Fibroblast of lung (primary cell): Measurements from ENCODE around the gene KRT34. TPM values are rescaled to one million over a fixed set of nuclear protein-coding genes. Genes with fewer than 3 reads are reported as not detected.

ENCODE experiments used
- DNase-seq, 2 donors: peaks; one replicate each; pipeline versions ENCODE4 v3.0.0 to v3.0.0-alpha.2; 2010; ENCODE audit warnings: low read depth in 2 of 2
- H2AFZ ChIP-seq: 2 replicates; pipeline ENCODE4 v1.5.1; 2012; ENCODE audit warnings: low read length, control low read depth, inconsistent platforms
- H3K27ac ChIP-seq: 2 replicates; pipeline ENCODE4 v1.5.1; 2011; ENCODE audit warnings: low read length, control low read depth; ENCODE audit not compliant: insufficient read depth
- H3K27me3 ChIP-seq: 2 replicates; pipeline ENCODE4 v1.5.1; 2011; ENCODE audit warnings: mild to moderate bottlenecking, low read length; ENCODE audit not compliant: control insufficient read depth, insufficient read depth
- H3K36me3 ChIP-seq: 2 replicates; pipeline ENCODE4 v1.5.1; 2011; ENCODE audit warnings: low read length; ENCODE audit not compliant: control insufficient read depth, insufficient read depth
- H3K4me1 ChIP-seq: 2 replicates; pipeline ENCODE4 v1.5.1; 2011; ENCODE audit warnings: low read length; ENCODE audit not compliant: control insufficient read depth, insufficient read depth; ENCODE audit errors: extremely low read depth
- H3K4me2 ChIP-seq: 2 replicates; pipeline ENCODE4 v1.5.1; 2011; ENCODE audit warnings: low read length, control low read depth; ENCODE audit not compliant: insufficient read depth; ENCODE audit errors: extremely low read depth
- H3K4me3 ChIP-seq, 4 experiments: fragments of 200-600 bp in 1 of 4; sonication (generic) in 1 of 4; replicated peaks in 1 of 4; 2 replicates each; pipeline ENCODE4 v1.5.1; 2011 to 2016; ENCODE audit warnings: low read length in 4 of 4, low read depth in 3 of 4, mild to moderate bottlenecking in 3 of 4, control low read depth in 2 of 4, inconsistent platforms in 1 of 4, mixed read lengths in 1 of 4; ENCODE audit not compliant: insufficient read depth in 1 of 4; ENCODE audit errors: control extremely low read depth in 1 of 4
- H3K79me2 ChIP-seq: 2 replicates; pipeline ENCODE4 v1.5.1; 2012; ENCODE audit warnings: mild to moderate bottlenecking, low read length, inconsistent platforms; ENCODE audit not compliant: control insufficient read depth, insufficient read depth
- H3K9ac ChIP-seq: 2 replicates; pipeline ENCODE4 v1.5.1; 2011; ENCODE audit warnings: mild to moderate bottlenecking, low read length, control low read depth; ENCODE audit not compliant: insufficient read depth
- H3K9me3 ChIP-seq: 2 replicates; pipeline ENCODE4 v1.5.1; 2012; ENCODE audit warnings: low read depth, low read length; ENCODE audit not compliant: control insufficient read depth, insufficient read depth
- H4K20me1 ChIP-seq: 2 replicates; pipeline ENCODE4 v1.5.1; 2011; ENCODE audit warnings: low read length; ENCODE audit not compliant: control insufficient read depth, insufficient read depth; ENCODE audit errors: extremely low read depth
- EZH2 ChIP-seq: IDR thresholded peaks from 2 replicates; pipeline ENCODE4 v1.5.1; 2012; ENCODE audit warnings: low read length, control low read depth, mild to moderate bottlenecking; ENCODE audit errors: missing control alignments
- polyA plus RNA-seq, 2 donors: library from polyadenylated mRNA; depleted of rRNA in 1 of 2; stranded (reverse) in 1 of 2; unstranded in 1 of 2; fragments of >200 nt; gene quantifications; 2 replicates each; pipeline ENCODE4 v1.2.1, GENCODE V29; 2011 to 2012; ENCODE audit warnings: missing spikeins in 1 of 2
- total RNA-seq: library from RNA; depleted of rRNA; stranded (reverse); fragments of >200 nt; gene quantifications from 2 replicates; pipeline ENCODE4 v1.2.1, GENCODE V29; 2014
- TF ChIP-seq, protein P1 (sequence below), 2 donors: IDR thresholded peaks in 1 of 2; conservative IDR thresholded peaks in 1 of 2; 1 replicate in 1 of 2; 2 replicates in 1 of 2; pipeline ENCODE4 v1.5.1; 2011 to 2012; ENCODE audit warnings: low read length in 2 of 2, control low read depth in 1 of 2, inconsistent platforms in 1 of 2, low read depth in 1 of 2, mild to moderate bottlenecking in 1 of 2

The KRT34 gene
- total and polyA plus RNA-seq, 2 donors (not counting 1 experiment from before 2014, with no cell fraction given) = under 0.01 to 1.00 TPM

DNA sequence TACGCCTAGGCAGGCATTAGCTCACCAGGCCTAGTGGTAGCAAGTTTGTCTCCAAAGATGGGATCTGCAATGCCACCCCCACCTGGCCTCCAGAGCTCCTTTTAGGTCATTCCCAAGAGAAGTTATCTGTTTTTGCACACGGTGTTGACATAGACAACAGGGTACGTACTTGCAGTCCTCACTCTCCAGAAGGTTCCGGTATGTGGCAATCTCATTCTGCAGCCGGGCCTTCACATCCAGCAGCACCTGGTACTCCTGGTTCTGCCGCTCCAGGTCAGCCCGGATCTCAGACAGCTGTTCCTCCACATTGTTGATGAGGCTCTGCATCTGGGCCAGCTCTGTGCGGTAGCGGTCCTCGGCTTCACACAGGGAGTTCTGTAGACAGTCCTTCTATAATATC, 25.1 kb upstream of the KRT34 start:
- no peaks in the 10 kb centered on the region for H3K79me2 ChIP-seq
- H4K20me1 ChIP-seq = no peaks in the 10 kb centered on the region
- H3K4me3 ChIP-seq = no peak overlapping the region

DNA sequence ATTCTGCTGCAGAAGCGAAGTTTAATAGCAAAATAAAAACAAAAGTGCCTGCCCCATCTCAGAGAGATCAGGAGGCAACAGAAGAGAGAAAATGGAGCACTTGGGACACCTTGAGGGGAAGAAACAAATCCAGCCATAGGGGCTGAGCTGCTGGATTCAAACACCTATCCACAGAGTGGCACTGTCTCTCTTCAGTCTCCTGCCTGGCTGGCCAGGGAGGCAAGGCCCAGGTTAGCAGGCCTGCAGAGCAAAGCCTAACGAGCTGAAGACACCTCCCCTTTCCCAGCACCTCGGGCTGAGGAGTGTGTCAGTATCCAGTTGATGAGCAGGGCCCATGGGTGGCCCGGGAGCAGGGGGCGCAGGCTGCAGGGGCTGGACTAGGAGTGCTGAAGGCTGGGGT, 24.1 kb upstream of the KRT34 start:
- H3K9ac ChIP-seq = no peak overlapping the region
- no peaks in the 10 kb centered on the region for H3K36me3 ChIP-seq
- no peak overlapping the region for H3K4me2 ChIP-seq
- no peak for TF ChIP-seq EZH2
- TF ChIP-seq, protein P1, sequence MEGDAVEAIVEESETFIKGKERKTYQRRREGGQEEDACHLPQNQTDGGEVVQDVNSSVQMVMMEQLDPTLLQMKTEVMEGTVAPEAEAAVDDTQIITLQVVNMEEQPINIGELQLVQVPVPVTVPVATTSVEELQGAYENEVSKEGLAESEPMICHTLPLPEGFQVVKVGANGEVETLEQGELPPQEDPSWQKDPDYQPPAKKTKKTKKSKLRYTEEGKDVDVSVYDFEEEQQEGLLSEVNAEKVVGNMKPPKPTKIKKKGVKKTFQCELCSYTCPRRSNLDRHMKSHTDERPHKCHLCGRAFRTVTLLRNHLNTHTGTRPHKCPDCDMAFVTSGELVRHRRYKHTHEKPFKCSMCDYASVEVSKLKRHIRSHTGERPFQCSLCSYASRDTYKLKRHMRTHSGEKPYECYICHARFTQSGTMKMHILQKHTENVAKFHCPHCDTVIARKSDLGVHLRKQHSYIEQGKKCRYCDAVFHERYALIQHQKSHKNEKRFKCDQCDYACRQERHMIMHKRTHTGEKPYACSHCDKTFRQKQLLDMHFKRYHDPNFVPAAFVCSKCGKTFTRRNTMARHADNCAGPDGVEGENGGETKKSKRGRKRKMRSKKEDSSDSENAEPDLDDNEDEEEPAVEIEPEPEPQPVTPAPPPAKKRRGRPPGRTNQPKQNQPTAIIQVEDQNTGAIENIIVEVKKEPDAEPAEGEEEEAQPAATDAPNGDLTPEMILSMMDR (conservative IDR thresholded peaks at IDR 0.05 in 1 of 2, IDR thresholded peaks at IDR 0.05 in 1 of 2; ENCODE audit: low read depth in 1 of 2, low read length in 2 of 2) = no peak
- no peak for DNase-seq
- no peaks in the 10 kb centered on the region for H3K27me3 ChIP-seq
- peaks cover 9% of the 10 kb centered on the region for H3K4me1 ChIP-seq
- no peaks in the 10 kb centered on the region for H3K79me2 ChIP-seq
- no peaks in the 10 kb centered on the region for H3K9me3 ChIP-seq
- no peaks in the 10 kb centered on the region for H4K20me1 ChIP-seq
- no peak overlapping the region for H3K27ac ChIP-seq
- no peak overlapping the region for H2AFZ ChIP-seq
- H3K4me3 ChIP-seq = no peak overlapping the region

More for the DNA sequence above, 25.1 kb upstream of the KRT34 start:
- H3K4me2 ChIP-seq = no peak overlapping the region
- no peaks in the 10 kb centered on the region for H3K27me3 ChIP-seq
- no peak for TF ChIP-seq EZH2
- no peaks in the 10 kb centered on the region for H3K36me3 ChIP-seq
- no peaks in the 10 kb centered on the region for H3K9me3 ChIP-seq
- peaks cover 9% of the 10 kb centered on the region for H3K4me1 ChIP-seq
- DNase-seq = no peak
- H3K9ac ChIP-seq = no peak overlapping the region
- no peak overlapping the region for H2AFZ ChIP-seq
- no peak overlapping the region for H3K27ac ChIP-seq

DNA sequence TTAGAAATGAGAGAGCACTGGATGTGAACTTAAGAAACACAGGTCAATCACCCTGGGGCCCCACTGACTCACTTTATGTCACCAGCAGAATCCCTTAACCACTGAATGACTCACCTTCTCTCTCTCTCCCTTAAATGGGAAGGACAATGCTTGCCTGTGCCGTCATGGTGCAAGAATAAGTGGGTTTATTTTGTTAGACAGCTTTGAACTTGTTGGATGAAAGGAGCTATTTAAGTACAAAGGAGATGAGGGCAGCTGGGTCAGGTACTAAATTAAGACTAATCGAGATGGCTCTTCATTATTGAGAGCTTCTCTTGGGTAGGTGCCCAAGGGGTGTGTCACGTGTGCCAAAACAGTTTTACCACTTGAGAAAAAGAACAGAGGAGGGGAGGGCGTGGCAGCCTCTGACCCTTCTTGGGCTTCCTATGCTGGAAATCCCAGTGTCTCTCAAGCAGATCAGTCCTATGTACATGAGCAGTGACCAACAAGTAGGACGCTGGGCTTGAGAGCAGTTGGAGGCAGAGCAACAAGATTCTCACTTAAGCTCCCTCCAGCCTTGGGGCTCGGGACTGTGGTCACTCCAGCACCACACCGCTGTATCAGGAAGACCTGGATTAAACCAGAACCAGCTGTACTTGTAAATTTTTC, 22.0 kb upstream of the KRT34 start:
- Histone ChIP-seq H3K27ac (no peak overlapping the region), H3K9ac (no peak overlapping the region), H3K27me3 (no peaks in the 10 kb centered on the region), H3K4me2 (peak overlapping the region; percentile 36), H3K9me3 (no peaks in the 10 kb centered on the region), H3K36me3 (no peaks in the 10 kb centered on the region), H3K79me2 (no peaks in the 10 kb centered on the region), H3K4me1 (peaks cover 9% of the 10 kb centered on the region), H3K4me3 (no peak overlapping the region), H2AFZ (no peak overlapping the region), H4K20me1 (no peaks in the 10 kb centered on the region)
- TF ChIP-seq, protein P1 (conservative IDR thresholded peaks at IDR 0.05 in 1 of 2, IDR thresholded peaks at IDR 0.05 in 1 of 2; ENCODE audit: low read depth in 1 of 2, low read length in 2 of 2) = no peak
- TF ChIP-seq EZH2 = no peak
- peak; percentile 90 to 99 for DNase-seq
